T47D (cell line): Measurements from ENCODE around the gene INO80B.
A peak's percentile ranks its signal among the peaks of the same experiment; 100 is the strongest.
"Not testable (repeated sequence)": the region's sequence is repeated elsewhere in the genome, so short reads cannot be mapped to it uniquely, and the experiment has no call there.

Experiments used
- DNase-seq, 2 experiments: peaks; one replicate each; pipeline versions ENCODE4 v3.0.0 to v3.0.0-alpha.2; 2011 to 2012; ENCODE audit warnings: low read depth in 1 of 2, low spot score in 1 of 2
- JUND ChIP-seq: IDR thresholded peaks from 2 replicates; pipeline ENCODE4 v1.6.1; 2012; ENCODE audit warnings: low read depth
- in situ Hi-C: cut with HindIII; loops from 2 replicates; pipeline ENCODE4 v1.10.0; 2016; ENCODE audit warnings: low sequenced_read_pairs, low pct_unique_long_range_greater_than_20kb

Gene INO80B

DNA sequence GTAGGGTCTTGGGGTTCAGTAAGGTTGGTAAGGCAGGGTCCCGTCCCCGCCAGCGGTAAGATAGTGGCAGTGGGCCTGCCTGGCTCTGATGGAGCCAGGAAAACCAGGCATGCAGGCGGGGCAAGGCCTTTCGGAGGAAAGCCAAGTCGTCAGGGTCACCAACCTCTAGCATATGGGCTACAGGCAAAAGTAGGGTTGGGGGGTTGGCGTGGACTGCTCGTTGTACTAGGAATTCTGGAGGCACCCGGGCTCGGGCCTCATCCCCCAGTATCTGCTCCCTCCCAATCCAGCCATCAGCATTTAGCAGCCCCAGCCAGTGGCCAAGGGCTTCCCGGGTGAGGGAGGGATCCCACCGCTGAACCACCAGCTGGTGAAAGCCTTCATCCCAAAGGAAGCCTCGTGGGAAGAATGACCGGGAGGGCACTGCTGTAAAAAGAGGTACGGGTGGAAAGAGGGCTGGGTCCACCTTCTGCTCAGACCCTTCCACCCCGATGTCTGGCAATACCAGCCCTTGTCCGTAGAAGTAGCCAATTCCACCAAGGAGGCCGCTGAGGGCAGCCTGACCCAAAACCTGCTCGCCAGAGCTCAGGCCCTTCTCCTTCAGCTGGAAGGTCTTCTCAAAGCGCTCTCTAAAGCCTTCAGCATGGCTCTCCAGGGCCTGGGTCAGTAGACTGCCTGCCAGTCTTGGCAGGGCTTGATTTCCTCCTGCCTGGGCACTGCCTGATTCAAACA is 7.3 kb downstream of the INO80B start:
- TF ChIP-seq JUND, result no peak
- no peak for DNase-seq
- in situ Hi-C loops, result no loop called here

DNA sequence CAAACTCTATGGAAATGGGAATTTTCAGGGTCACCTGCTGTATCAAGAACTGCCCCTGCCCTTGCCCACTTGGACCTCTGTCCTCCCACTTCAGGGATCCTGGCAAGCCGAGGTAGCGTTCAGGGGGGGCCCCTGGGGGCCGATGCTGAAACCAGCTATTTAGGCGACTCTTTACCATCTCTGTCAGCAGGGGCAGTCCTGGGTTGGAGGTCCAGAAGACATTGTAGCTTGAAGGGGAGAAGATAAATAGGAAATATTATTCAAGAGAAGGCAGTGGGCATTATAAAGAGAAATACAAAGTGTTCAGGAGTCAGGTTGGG is 7.9 kb downstream of the INO80B start:
- DNase-seq, result no peak
- in situ Hi-C loops, result no loop called here
- no peak for TF ChIP-seq JUND

DNA sequence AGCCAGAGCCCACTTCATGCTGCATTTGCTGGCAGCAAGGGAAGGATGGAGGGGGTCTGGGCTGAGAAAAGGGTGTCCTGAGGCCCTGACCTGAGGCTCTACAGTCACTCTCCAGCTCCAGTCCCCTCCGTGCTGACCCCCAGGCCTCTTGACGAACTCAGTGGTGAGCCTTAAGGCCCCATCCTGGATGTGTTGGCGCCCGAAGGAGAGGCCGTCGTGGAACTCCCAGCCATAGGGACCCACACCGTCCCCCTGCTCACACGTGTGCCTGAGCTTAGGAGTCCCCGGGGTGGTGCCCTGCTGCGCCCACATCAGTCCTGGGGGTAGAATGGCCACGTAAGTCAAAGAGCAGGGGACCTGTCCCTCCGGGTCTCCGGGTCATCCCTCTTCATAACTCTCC is 9.5 kb downstream of the INO80B start:
- no peak for DNase-seq
- TF ChIP-seq JUND, result no peak
- in situ Hi-C loops, result no loop called here

DNA sequence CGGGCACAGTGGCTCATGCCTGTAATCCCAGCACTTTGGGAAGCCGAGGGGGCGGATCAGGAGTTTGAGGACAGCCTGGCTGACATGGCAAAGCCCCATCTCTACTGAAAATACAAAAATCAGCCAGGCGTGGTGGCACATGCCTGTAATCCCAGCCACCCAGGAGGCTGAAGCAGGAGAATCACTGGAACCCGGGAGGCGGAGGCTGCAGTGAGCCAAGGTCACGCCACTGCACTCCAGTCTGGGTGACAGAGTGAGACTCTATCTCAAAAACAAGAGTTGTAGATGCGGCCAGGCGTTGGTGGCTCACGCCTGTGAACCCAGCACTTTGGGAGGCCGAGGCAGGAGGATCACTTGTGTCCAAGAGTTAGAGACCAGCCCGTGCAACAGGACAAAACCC is 15.9 kb downstream of the INO80B start:
- in situ Hi-C loops, DNase-seq: not testable (repeated sequence)

DNA sequence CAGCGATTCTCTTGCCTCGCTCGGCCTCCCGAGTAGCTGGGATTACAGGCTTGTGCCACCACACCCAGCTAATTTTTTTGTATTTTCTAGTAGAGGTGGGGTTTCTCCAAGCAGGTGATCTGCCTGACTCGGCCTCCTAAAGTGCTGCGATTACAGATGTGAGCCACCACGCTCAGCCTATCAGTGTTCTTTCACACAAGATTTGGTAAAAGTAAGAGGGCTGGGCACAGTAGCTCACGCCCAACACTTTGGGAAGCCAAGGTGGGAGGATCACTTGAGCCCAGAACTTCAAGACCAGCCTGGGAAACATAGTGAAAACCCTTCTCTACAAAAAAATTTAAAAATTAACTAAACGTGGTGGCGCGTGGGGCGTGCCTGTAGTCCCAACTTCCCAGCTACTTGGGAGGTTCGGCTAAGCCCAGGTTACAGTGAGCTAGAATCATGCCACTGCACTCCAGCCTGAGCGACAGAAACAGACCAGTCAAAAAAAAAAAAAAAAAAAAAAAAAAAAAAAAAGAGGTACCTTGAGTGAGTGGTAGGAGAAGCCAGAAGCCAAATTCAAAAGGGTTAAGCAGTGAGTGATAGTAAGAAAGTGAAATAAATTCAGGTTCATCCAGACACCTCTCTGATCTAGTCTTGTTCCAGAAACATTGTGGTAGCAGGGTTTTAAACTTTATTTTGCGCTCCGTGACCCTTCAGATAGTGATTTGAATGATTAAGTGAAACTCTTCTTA is 16.6 kb downstream of the INO80B start:
- in situ Hi-C loops, result no loop called here
- DNase-seq, result no peak
- TF ChIP-seq JUND, result no peak

DNA sequence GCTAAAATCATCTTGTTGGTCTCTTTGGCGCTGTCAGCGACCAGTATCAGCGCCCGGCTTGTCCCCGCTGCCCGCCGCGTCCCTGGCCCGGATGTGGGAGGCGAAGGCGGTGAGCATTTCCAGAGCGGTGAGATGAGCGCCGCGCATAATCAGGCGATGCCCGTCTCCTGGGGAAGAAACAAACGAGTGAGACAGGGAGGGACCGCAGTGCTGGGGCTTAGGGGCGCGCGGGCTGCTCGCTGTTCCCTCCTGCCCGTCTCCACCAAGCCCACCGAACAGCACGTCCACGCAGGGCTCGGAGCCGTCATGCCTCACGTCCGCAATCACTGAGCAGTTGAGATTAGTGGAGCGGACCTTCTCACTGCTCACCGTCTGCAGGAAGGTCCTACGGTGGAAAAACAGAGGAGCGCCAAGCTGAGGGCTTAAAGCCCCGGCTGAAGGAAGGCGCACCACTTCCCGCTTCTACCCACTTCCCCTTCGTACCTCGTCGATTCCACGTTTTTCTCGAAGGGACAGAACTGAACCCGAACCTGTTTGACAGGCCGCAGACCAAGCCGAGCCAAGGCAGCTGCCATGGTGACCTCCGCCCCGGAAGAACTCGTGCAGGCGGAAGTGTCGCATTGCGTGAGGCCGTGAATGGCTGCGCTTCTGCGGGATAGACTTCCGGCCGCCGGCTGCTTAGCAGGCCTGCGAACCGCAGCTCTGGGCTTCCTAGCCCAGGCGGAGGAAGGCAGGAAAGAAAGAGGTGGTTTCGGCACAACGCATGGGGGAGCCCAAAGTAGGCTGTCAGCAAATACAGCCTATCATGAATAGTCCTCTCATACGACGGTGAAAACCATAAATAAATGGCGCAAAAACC is 17.4 kb downstream of the INO80B start, which contains the start of gene MRPL53:
MRPL53 (minus strand) TSS at position 595 of the 859 bp plus-strand sequence; CDS start at position 575, 20 bp downstream.
- in situ Hi-C loops, result no loop called here
- DNase-seq, result peak; percentile 21 to 96
- peak; percentile 36; the same call in 1 of the 2 replicates for TF ChIP-seq JUND

DNA sequence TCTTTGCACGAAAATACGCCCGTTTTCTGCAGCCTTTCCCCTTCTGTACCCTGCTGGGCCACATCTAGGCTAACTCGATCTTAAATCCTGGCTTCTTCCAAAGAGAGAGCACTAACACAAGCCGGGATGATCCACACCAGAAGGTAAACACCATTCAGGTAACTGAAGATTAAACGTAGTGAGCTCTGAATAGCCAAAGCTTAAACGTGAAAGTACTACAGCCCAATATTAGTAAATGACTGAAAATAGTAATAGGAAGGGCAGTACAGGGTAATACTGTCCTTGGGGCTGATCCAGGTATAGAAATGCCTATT is 18.0 kb downstream of the INO80B start:
- in situ Hi-C loops, result no loop called here
- TF ChIP-seq JUND, result no peak
- DNase-seq, result no peak

DNA sequence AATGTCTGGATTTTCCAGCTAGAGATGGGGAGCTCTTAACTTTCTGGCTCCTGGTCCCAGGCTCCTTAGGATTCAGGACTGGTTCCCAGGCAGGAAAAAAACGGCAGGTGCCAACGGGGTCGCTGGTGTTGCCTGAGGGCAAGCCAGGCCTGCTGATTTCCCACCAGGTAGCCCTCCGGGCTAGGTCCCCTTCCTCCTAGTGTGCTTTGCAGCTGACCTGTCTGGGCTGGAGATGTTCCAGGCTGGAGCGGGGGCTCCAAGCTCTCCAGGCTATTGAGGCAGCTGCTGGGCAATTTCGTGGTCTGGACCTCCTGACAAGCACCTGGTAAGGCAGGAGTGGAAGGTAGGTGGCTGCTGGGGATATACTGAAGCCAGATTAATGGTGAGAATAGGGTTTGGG is 19.6 kb downstream of the INO80B start:
- TF ChIP-seq JUND, result no peak
- in situ Hi-C loops, result no loop called here
- DNase-seq, result no peak

DNA sequence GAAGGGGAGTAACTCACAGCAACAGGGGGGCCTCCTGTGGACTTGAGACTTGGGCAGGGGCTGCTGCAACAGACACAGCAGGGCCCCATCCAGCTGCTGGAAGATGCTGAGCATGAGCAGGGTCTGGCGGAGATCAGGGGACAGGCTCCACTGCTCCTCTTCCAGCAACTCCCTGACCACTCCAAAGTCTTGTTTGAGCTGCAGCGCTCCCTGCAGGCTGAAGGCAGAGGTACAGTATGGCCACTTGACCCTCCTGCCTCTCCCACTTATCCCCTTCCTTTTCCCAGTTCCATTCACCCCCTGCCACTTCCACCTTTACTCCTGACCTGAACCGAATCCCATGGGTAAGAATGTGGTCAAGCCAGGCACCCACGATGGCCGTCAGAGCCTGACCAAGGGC is 20.0 kb downstream of the INO80B start:
- no peak for TF ChIP-seq JUND
- in situ Hi-C loops, result no loop called here
- DNase-seq, result no peak

DNA sequence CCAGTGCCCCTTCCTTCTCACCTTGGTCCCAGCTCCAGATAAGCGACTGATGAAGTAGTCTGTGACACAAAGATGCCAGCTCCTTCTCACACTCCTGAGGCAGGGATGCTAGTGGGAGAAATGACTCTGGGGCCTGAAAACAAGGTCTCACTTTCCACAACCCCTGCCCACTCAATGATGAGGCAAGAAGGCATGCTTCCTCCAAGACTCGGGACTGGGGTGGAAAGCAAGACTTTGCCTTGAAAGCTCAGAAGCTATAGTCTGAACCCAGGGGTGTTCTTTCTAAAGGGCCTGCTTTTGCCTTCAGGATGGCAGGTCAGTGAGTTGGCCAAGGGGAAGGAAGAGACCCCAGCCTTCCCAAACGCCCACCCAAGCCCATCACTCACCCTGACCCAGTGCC is 26.5 kb downstream of the INO80B start:
- DNase-seq, result no peak
- in situ Hi-C loops, result no loop called here
- no peak for TF ChIP-seq JUND

DNA sequence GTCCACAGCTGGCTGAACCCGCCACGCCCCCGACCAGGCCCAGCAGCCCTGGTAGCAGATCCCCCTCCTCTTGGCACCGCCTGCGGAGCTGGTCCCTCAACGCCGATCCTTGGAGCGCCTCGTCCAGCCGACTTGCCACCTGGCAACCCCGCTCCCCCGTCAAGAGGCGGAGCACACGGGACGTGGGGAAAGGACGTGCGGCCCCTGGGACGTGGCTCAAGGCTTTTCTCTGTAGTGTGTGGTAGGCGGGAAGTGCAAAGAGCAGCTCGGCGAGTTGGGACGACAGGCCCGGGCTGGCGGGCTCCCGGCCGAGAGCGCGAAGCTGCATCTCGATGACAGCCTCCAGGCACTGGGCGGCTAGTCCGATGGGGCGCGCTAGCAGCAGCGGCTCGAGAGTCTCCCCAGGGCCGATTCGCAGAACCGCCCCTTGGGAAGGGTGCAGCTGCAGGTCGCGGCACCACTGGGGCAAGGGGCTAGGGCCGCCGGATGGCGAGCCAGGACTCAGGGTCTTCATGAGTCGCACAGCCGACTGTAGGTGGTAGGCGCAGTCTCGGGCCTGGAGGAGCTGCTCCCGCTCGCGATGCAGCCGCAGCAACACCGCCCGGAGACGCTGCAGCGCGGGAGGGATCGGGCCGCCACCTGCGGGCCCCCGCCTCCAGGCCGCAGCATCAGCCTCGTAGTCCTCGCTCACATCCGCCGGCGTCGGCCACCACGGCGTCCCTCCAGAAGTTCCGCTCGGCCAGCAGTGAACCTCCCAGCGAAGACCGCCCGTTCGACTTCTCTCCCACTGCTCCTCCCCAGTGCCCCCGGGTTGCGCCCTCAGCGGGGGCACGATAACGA is 27.3 kb downstream of the INO80B start:
- in situ Hi-C loops, result no loop called here
- DNase-seq, result peak in 1 of 2 experiments; percentile 13

More for the DNA sequence above, 27.3 kb downstream of the INO80B start:
- TF ChIP-seq JUND, result no peak
